Nephron (organoid): ENCODE results near the gene PLBD1.

Experiments
- H3K27ac Mint-ChIP-seq, 3 experiments: 2 replicates each; pipeline ENCODE4 v1.8.0; 2020; ENCODE audit warnings: mixed read lengths in 3 of 3, mild to moderate bottlenecking in 2 of 3, moderate library complexity in 1 of 3
- H3K27me3 Mint-ChIP-seq: 2 replicates; pipeline ENCODE4 v1.8.0; 2021; ENCODE audit warnings: low read depth, mild to moderate bottlenecking, moderate library complexity, mixed read lengths
- H3K36me3 Mint-ChIP-seq: 2 replicates; pipeline ENCODE4 v1.8.0; 2020; ENCODE audit warnings: low read depth, mixed read lengths
- H3K4me1 Mint-ChIP-seq: 2 replicates; pipeline ENCODE4 v1.8.0; 2020; ENCODE audit warnings: mixed read lengths
- H3K4me3 Mint-ChIP-seq, 3 experiments: 2 replicates each; pipeline ENCODE4 v1.8.0; 2020; ENCODE audit warnings: mild to moderate bottlenecking in 3 of 3, mixed read lengths in 3 of 3, moderate library complexity in 2 of 3
- H3K9me3 Mint-ChIP-seq: 2 replicates; pipeline ENCODE4 v1.8.0; 2020; ENCODE audit warnings: mixed read lengths
- TF ChIP-seq, protein P1 (sequence below), 3 experiments: fragments of 200-600 bp; sonication (generic); IDR thresholded peaks; one replicate each; pipeline ENCODE4 v1.5.0; 2021; ENCODE audit warnings: antibody characterized with exemption in 3 of 3; ENCODE audit not compliant: unreplicated experiment in 3 of 3

The PLBD1 gene

DNA sequence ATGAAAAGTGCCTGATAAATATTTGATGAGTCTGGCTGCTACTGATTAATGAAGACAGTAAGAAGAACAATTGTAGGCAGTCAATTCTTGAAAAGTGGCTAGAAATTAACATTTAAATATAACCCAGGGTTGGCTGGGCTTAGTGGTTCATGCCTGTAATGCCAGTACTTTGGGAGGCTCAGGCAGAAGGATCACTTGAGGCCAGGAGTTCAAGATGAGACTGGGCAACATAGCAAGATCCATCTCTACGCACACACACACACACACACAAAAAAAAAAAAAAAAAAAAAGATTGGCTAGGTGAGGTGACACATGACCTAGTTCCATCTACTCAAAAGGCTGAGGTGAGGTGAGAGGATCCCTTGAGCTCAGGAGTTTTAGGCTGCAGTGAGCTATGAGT is 7.9 kb upstream of the PLBD1 start:
- Mint-ChIP-seq H3K27ac (no peak overlapping the region), H3K27me3 (no peaks in the 10 kb centered on the region), H3K4me3 (no peak overlapping the region), H3K36me3 (no peaks in the 10 kb centered on the region), H3K9me3 (no peaks in the 10 kb centered on the region), H3K4me1 (peaks cover 7% of the 10 kb centered on the region)
- TF ChIP-seq, protein P1, sequence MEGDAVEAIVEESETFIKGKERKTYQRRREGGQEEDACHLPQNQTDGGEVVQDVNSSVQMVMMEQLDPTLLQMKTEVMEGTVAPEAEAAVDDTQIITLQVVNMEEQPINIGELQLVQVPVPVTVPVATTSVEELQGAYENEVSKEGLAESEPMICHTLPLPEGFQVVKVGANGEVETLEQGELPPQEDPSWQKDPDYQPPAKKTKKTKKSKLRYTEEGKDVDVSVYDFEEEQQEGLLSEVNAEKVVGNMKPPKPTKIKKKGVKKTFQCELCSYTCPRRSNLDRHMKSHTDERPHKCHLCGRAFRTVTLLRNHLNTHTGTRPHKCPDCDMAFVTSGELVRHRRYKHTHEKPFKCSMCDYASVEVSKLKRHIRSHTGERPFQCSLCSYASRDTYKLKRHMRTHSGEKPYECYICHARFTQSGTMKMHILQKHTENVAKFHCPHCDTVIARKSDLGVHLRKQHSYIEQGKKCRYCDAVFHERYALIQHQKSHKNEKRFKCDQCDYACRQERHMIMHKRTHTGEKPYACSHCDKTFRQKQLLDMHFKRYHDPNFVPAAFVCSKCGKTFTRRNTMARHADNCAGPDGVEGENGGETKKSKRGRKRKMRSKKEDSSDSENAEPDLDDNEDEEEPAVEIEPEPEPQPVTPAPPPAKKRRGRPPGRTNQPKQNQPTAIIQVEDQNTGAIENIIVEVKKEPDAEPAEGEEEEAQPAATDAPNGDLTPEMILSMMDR (IDR thresholded peaks at IDR 0.05; ENCODE audit: unreplicated experiment in 3 of 3): no peak

DNA sequence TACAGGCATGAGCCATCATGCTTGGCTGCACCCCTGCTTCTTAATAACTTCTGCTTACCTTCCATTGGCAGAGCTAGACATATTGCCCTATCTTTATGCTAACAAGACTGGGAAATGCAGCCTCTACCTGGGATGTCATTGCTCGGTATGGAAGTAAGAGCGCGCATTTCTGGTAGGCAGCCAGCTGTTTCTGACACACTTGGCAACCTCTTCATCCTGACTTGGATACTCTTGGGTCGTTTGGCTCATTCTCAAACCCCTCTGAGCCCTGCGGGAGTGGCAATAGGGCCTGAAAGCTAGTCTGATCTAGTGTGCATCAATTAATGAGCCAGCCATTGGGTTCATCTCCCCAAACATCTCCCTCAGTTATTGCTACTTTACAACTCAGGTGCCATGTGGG is 5.4 kb upstream of the PLBD1 start:
- Mint-ChIP-seq H3K27ac (no peak overlapping the region), H3K36me3 (no peaks in the 10 kb centered on the region), H3K9me3 (no peaks in the 10 kb centered on the region), H3K4me3 (no peak overlapping the region), H3K27me3 (no peaks in the 10 kb centered on the region), H3K4me1 (peaks cover 10% of the 10 kb centered on the region)
- TF ChIP-seq, protein P1 (IDR thresholded peaks at IDR 0.05; ENCODE audit: unreplicated experiment in 3 of 3): no peak

DNA sequence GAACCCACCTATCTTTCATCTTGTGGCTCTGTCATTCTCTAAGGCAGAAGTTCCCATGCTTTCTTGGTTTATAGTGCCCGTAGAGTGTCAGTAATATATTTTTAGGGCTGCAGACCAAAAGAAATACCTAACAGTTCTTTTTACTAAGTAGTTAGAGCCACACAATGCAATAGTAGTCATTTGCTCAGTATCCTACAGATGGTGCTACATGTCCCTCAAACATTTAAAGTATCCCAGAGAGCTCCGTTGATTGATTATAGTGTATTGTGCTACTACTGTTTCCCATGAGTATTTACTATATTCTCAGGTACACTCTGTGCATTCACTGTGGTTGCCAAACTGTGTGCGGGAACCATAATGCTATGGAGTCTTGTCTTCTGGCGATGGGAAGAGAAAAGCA is 4.7 kb upstream of the PLBD1 start:
- Mint-ChIP-seq H3K9me3 (no peaks in the 10 kb centered on the region), H3K36me3 (no peaks in the 10 kb centered on the region), H3K27ac (no peak overlapping the region), H3K4me1 (peaks cover 13% of the 10 kb centered on the region), H3K27me3 (no peaks in the 10 kb centered on the region), H3K4me3 (no peak overlapping the region)
- TF ChIP-seq, protein P1 (IDR thresholded peaks at IDR 0.05; ENCODE audit: unreplicated experiment in 3 of 3): no peak

DNA sequence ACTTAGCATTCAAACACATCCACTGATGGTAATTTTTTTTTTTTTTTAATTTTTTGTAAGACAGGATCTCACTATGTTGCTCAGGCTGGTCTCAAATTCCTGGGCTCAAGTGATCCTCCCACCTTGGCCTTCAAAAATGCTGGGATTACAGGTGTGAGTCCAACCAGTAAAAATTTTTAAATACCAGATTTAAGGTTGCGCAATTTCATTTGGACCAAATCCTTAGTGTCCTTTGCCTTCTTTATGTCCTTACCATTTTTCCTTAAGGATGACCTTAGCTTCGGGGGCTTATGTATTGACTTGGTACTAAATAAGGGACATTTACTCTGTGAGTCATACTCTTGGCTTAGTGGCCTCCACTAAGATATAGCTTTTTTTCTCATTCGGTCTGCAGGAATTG is 4.1 kb upstream of the PLBD1 start:
- Mint-ChIP-seq H3K36me3 (no peaks in the 10 kb centered on the region), H3K27ac (no peak overlapping the region), H3K9me3 (no peaks in the 10 kb centered on the region), H3K27me3 (peaks cover 1% of the 10 kb centered on the region), H3K4me3 (no peak overlapping the region), H3K4me1 (peaks cover 13% of the 10 kb centered on the region)
- TF ChIP-seq, protein P1 (IDR thresholded peaks at IDR 0.05; ENCODE audit: unreplicated experiment in 3 of 3): no peak

DNA sequence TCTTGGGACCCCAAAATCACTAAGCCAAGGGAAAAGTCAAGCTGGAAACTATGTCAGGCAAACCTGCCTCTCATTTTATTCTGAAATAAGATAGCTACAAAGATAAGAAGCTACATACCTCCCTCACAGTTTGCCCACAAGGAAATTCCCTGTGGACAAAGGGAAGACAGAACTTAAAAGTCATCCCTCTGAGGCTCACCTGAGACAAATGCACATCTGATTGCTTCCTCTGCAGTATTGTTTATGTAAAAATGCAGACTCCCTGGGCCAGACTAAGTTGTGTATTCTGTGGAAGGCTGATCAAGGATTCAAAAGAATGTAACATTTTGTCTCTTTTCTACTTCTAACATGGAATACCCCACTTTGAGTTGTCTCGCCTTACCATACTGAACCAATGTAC is 2.5 kb upstream of the PLBD1 start:
- Mint-ChIP-seq H3K27me3 (peaks cover 3% of the 10 kb centered on the region), H3K9me3 (no peaks in the 10 kb centered on the region), H3K4me1 (peaks cover 6% of the 10 kb centered on the region), H3K27ac (no peak overlapping the region), H3K36me3 (no peaks in the 10 kb centered on the region), H3K4me3 (peak overlapping the region in 1 of 3 experiments; percentile 45)
- TF ChIP-seq, protein P1 (IDR thresholded peaks at IDR 0.05; ENCODE audit: unreplicated experiment in 3 of 3): no peak

DNA sequence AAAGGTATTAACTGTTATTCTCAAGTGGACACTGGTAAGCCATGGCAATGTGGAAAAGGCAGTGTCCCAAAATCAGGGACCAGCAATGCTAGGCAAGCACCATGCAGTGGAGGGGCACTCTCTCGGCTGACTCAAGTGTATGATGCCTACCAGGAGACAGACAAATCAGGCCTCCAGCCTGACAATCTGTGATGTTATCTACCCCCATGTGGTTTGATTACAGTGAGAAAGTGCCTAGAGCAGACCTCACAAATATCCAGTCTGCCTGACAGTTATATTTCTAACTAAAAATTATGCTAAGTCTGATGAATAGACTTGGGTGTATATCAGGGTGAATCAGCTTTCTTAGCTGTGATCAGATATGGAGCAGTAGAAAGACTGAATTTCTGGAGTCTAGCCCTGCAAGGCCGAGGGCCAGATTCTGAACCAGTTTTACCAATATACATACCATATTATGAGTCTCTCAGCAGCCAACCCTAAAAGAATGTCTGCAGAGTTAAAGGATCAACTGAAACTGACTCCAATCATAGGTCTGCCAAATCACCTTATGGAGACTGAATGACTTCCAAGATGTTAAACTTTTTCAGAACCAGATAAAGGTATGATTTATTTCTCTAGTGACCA is 3.2 kb downstream of the PLBD1 start:
- TF ChIP-seq, protein P1 (IDR thresholded peaks at IDR 0.05; ENCODE audit: unreplicated experiment in 3 of 3): no peak
- Mint-ChIP-seq H3K27ac (peak overlapping the region in 2 of 3 experiments; percentile 29 to 39), H3K4me3 (peak overlapping the region in 1 of 3 experiments; percentile 67), H3K4me1 (peaks cover 6% of the 10 kb centered on the region), H3K27me3 (peaks cover 3% of the 10 kb centered on the region), H3K36me3 (no peaks in the 10 kb centered on the region), H3K9me3 (no peaks in the 10 kb centered on the region)
